HG02763 (cell line): ENCODE data around the gene TNFAIP3.
"Not testable (repeated sequence)": the region's sequence is repeated elsewhere in the genome, so short reads cannot be mapped to it uniquely, and the experiment has no call there.

Experiments used
- ATAC-seq: cut with Tn5 transposase; IDR thresholded peaks from one replicate; pipeline ENCODE4 v1.9.1; 2021; ENCODE audit warnings: mild to moderate bottlenecking, moderate library complexity; ENCODE audit not compliant: unreplicated experiment

Gene TNFAIP3

DNA sequence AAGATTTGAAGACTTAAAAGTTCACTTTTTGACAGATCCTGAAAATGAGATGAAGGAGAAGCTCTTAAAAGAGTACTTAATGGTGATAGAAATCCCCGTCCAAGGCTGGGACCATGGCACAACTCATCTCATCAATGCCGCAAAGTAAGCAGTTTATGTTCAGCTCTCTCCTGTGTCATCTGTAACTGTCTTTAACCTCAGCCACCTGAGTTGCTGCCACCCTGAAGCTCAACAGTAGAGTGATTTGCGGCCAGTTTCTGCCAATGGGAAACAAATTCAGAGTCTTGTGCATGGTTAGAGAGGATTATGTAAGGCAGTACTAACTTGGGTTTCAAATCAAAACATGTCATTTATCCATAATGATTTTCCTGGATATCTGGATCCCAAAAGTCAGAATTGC lies 10.1 kb downstream of the TNFAIP3 start:
- ATAC-seq = no peak

- ATAC-seq = no peak
These were observed 10.5 kb downstream of the TNFAIP3 start for GRCh38 chr6:137877606-137878005.

DNA sequence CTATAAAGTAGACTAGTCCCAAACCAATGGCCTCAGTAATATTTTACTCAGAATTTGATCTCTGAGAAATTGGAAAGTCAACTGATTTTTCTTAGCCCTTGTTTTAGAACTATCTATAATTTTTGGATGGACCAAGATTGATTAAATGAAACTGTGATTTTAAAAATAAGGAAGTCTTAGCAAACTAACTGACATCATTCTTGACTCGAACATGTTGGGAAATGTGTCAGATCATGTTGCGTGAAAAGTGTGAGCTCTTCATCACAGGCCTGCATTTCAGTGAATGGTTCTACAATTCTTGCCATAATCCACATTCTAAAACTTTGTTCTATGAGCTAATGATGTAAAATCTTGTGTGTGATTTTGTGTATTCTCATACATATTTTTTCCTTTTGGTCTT lies 11.0 kb downstream of the TNFAIP3 start:
- no peak for ATAC-seq

DNA sequence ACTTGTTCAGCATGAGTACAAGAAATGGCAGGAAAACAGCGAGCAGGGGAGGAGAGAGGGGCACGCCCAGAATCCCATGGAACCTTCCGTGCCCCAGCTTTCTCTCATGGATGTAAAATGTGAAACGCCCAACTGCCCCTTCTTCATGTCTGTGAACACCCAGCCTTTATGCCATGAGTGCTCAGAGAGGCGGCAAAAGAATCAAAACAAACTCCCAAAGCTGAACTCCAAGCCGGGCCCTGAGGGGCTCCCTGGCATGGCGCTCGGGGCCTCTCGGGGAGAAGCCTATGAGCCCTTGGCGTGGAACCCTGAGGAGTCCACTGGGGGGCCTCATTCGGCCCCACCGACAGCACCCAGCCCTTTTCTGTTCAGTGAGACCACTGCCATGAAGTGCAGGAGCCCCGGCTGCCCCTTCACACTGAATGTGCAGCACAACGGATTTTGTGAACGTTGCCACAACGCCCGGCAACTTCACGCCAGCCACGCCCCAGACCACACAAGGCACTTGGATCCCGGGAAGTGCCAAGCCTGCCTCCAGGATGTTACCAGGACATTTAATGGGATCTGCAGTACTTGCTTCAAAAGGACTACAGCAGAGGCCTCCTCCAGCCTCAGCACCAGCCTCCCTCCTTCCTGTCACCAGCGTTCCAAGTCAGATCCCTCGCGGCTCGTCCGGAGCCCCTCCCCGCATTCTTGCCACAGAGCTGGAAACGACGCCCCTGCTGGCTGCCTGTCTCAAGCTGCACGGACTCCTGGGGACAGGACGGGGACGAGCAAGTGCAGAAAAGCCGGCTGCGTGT lies 11.6 kb downstream of the TNFAIP3 start:
- ATAC-seq = no peak

GRCh38 chr6:137879299-137879698 lies 12.2 kb downstream of the TNFAIP3 start:
- no peak for ATAC-seq

- ATAC-seq = no peak
These were observed 13.1 kb downstream of the TNFAIP3 start for GRCh38 chr6:137879885-137880745.

DNA sequence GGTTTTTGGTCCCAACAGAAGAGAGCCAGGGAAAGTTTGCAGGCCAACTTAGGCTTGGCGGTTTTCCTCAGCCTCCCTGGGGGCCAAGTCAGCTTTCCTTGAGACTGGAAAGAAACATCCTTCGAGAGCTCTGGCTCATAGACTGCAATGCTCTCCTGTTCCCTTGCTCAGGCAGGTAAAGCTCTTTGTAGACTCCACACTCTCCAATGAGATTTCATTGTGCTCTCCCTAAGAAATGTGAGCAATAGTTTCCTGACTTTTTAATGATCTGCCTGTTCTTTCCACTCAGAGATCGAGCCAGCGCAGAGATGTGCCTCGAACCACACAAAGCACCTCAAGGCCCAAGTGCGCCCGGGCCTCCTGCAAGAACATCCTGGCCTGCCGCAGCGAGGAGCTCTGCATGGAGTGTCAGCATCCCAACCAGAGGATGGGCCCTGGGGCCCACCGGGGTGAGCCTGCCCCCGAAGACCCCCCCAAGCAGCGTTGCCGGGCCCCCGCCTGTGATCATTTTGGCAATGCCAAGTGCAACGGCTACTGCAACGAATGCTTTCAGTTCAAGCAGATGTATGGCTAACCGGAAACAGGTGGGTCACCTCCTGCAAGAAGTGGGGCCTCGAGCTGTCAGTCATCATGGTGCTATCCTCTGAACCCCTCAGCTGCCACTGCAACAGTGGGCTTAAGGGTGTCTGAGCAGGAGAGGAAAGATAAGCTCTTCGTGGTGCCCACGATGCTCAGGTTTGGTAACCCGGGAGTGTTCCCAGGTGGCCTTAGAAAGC lies 13.9 kb downstream of the TNFAIP3 start:
- no peak for ATAC-seq

DNA sequence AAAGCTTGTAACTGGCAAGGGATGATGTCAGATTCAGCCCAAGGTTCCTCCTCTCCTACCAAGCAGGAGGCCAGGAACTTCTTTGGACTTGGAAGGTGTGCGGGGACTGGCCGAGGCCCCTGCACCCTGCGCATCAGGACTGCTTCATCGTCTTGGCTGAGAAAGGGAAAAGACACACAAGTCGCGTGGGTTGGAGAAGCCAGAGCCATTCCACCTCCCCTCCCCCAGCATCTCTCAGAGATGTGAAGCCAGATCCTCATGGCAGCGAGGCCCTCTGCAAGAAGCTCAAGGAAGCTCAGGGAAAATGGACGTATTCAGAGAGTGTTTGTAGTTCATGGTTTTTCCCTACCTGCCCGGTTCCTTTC lies 14.4 kb downstream of the TNFAIP3 start:
- ATAC-seq = no peak

DNA sequence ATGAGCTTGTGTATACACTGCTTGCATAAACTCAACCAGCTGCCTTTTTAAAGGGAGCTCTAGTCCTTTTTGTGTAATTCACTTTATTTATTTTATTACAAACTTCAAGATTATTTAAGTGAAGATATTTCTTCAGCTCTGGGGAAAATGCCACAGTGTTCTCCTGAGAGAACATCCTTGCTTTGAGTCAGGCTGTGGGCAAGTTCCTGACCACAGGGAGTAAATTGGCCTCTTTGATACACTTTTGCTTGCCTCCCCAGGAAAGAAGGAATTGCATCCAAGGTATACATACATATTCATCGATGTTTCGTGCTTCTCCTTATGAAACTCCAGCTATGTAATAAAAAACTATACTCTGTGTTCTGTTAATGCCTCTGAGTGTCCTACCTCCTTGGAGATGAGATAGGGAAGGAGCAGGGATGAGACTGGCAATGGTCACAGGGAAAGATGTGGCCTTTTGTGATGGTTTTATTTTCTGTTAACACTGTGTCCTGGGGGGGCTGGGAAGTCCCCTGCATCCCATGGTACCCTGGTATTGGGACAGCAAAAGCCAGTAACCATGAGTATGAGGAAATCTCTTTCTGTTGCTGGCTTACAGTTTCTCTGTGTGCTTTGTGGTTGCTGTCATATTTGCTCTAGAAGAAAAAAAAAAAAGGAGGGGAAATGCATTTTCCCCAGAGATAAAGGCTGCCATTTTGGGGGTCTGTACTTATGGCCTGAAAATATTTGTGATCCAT lies 15.3 kb downstream of the TNFAIP3 start:
- ATAC-seq = no peak

DNA sequence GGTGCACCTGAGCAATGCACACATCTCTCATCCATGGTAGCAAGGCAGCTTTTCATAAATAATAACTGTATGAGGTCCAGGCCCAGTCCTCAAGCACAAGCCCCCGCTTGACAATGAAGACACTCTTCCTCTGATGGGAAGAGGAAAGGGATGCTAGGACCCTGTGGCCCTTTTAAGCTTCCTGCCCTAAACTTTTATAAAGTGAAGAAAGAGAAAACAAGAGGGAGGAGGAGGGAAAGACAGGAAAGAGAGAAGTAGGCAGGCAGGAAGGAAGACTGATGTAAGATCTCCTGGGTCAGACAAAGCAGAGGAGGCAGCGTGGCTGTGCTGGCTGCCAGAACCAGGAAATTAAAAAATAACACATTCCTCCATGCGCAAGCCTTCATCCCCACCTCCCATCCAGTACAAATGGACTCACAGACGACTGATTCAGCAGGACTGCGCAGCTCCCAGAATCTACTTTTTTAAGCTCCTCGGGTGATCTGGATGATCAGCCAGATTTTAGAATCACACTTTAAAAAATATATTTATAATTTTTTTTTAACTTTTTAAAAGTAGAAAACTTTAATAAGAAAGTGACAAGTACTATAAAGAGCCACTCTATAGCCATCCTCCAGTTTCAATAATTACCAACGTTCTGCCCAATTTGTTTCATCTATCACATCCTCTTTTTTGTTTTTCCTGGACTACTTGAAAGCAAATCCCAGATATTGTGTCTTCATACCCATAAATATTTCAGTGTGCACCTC lies 16.5 kb downstream of the TNFAIP3 start:
- no peak for ATAC-seq

- ATAC-seq = no peak
These were observed 17.3 kb downstream of the TNFAIP3 start for GRCh38 chr6:137884149-137884909.

GRCh38 chr6:137884910-137885229 lies 17.8 kb downstream of the TNFAIP3 start:
- ATAC-seq = not testable (repeated sequence)

DNA sequence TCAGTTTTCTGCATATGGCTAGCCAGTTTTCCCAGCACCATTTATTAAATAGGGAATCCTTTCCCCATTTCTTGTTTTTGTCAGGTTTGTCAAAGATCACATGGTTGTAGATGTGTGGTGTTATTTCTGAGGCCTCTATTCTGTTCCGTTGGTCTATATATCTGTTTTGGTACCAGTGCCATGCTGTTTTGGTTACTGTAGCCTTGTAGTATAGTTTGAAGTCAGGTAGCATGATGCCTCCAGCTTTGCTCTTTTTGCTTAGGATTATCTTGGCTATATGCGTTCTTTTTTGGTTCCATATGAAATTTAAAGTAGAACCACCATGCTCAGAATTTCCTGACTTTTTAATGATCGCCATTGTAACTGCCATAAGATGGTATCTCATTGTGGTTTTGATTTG lies 19.2 kb downstream of the TNFAIP3 start:
- ATAC-seq = not testable (repeated sequence)

- no peak for ATAC-seq
These were observed 24.0 kb downstream of the TNFAIP3 start for GRCh38 chr6:137890983-137891537.

- ATAC-seq = no peak
These were observed 25.2 kb downstream of the TNFAIP3 start for GRCh38 chr6:137892271-137892708.

DNA sequence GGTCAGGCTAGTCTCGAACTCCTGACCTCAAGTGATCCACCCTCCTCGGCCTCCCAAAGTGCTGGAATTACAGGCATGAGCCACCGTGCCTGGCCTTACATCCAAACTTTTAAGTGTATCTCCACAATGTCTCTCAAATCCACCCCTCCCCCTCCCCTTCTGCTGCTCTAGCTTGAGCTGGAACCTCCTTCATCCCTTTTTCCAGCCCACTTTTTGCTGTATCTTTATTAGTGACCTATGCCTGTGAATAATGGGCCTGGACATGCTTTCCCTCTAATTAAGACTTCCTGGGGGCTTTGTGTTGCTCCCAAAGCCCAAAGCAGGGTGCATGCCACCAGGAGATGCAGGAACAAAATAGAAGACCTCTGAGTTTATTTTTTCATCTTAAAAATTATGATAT lies 26.1 kb downstream of the TNFAIP3 start:
- ATAC-seq = no peak

- no peak for ATAC-seq
These were observed 26.7 kb downstream of the TNFAIP3 start for GRCh38 chr6:137893726-137894125.

- ATAC-seq = not testable (repeated sequence)
These were observed 27.3 kb downstream of the TNFAIP3 start for GRCh38 chr6:137894378-137894777.

DNA sequence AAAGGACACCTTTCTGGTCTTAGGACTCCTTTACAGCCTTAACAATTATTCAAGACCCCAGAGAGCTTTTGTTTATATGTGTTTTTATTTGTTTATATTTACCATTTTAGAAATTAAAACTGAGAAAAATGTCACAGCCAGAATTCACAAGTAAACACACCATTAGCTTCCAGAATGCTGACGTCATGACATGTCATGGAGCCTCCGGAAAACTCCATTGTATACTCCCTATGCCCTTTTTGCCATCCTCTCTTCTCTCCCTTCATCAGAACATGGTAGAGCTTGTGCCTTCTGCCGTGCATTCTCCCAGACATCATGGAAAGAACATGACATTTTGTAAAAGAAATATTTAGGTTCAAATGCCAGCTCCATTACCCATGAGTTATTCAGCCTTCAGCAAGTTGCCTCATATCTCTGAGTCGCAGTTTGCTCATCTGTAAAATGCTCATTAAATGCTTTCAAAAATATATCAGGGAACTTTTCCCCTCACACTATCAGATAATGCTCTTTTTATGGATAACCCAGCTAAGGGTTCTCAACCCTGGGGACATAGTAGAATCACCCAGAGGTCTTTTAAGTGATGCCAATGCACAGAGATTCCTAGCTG lies 27.8 kb downstream of the TNFAIP3 start:
- no peak for ATAC-seq
